Neural progenitor cell (in vitro differentiated cells): ENCODE measurements around the gene RELA. TPM values are rescaled to one million over a fixed set of nuclear protein-coding genes. Genes with fewer than 3 reads are reported as not detected.
"Not testable (repeated sequence)": the region's sequence is repeated elsewhere in the genome, so short reads cannot be mapped to it uniquely, and the experiment has no call there.

ENCODE experiments used
- DNase-seq: peaks from one replicate; pipeline ENCODE4 v3.0.0-alpha.2; 2016; ENCODE audit warnings: low spot score
- H2AFZ ChIP-seq: fragments of 200-600 bp; sonication (generic); replicated peaks from 2 replicates; pipeline ENCODE4 v1.6.1; 2016; ENCODE audit warnings: antibody characterized with exemption
- H3F3A ChIP-seq: fragments of 200-600 bp; sonication (generic); 2 replicates; pipeline ENCODE4 v1.6.1; 2016; ENCODE audit warnings: antibody characterized with exemption, low read depth
- H3K27ac ChIP-seq: fragments of 200-600 bp; sonication (generic); 2 replicates; pipeline ENCODE4 v1.5.1; 2016; ENCODE audit warnings: mild to moderate bottlenecking
- H3K27me3 ChIP-seq: fragments of 200-600 bp; sonication (generic); 2 replicates; pipeline ENCODE4 v1.6.1; 2016; ENCODE audit warnings: mild to moderate bottlenecking, moderate library complexity
- H3K36me3 ChIP-seq: fragments of 200-600 bp; sonication (generic); 2 replicates; pipeline ENCODE4 v1.5.1; 2016
- H3K4me1 ChIP-seq: fragments of 200-600 bp; sonication (generic); 2 replicates; pipeline ENCODE4 v1.6.1; 2016; ENCODE audit warnings: mixed run types
- H3K4me2 ChIP-seq: fragments of 200-600 bp; sonication (generic); 2 replicates; pipeline ENCODE4 v1.6.1; 2016
- H3K4me3 ChIP-seq: fragments of 200-600 bp; sonication (generic); 2 replicates; pipeline ENCODE4 v1.5.1; 2016
- H3K79me2 ChIP-seq: fragments of 200-600 bp; sonication (generic); 2 replicates; pipeline ENCODE4 v1.6.1; 2016; ENCODE audit warnings: low read depth
- H3K9ac ChIP-seq: fragments of 200-600 bp; sonication (generic); 2 replicates; pipeline ENCODE4 v1.6.1; 2016
- H3K9me3 ChIP-seq: fragments of 200-600 bp; sonication (generic); 2 replicates; pipeline ENCODE4 v1.5.1; 2016; ENCODE audit warnings: low read depth
- H4K20me1 ChIP-seq: fragments of 200-600 bp; sonication (generic); 2 replicates; pipeline ENCODE4 v1.6.1; 2016; ENCODE audit warnings: low read depth
- H3K27ac Mint-ChIP-seq: 3 replicates; pipeline ENCODE4 v1.8.0; 2021; ENCODE audit warnings: mixed read lengths
- H3K27me3 Mint-ChIP-seq: 2 replicates; pipeline ENCODE4 v1.8.0; 2022; ENCODE audit warnings: low read depth, mild to moderate bottlenecking, inconsistent platforms, moderate library complexity, mixed read lengths; ENCODE audit not compliant: insufficient read depth
- H3K36me3 Mint-ChIP-seq: 3 replicates; pipeline ENCODE4 v1.8.0; 2021; ENCODE audit warnings: mixed read lengths
- H3K4me1 Mint-ChIP-seq: 3 replicates; pipeline ENCODE4 v1.8.0; 2021; ENCODE audit warnings: mixed read lengths
- H3K4me3 Mint-ChIP-seq: 3 replicates; pipeline ENCODE4 v1.8.0; 2021; ENCODE audit warnings: mild to moderate bottlenecking, moderate library complexity, mixed read lengths
- H3K9me3 Mint-ChIP-seq: 3 replicates; pipeline ENCODE4 v1.8.0; 2020; ENCODE audit warnings: mixed read lengths
- EZH2 ChIP-seq: fragments of 200-600 bp; sonication (generic); IDR thresholded peaks from 2 replicates; pipeline ENCODE4 v1.6.1; 2017; ENCODE audit warnings: antibody characterized with exemption, mild to moderate bottlenecking, moderate library complexity
- EZH2phosphoT487 ChIP-seq: fragments of 200-600 bp; sonication (generic); IDR thresholded peaks from 2 replicates; pipeline ENCODE4 v1.6.1; 2017; ENCODE audit warnings: antibody characterized with exemption
- total RNA-seq: library from RNA; depleted of rRNA; stranded (reverse); fragments of >200 nt; gene quantifications from 2 replicates; pipeline ENCODE4 v1.2.3, GENCODE V29; 2015; ENCODE audit warnings: low replicate concordance
- TF ChIP-seq, protein P1 (sequence below): fragments of 200-600 bp; sonication (generic); IDR thresholded peaks from 2 replicates; pipeline ENCODE4 v1.5.1; 2017; ENCODE audit warnings: antibody characterized with exemption, mild to moderate bottlenecking

Gene RELA
- total RNA-seq, 1 donor from 2014 or later: 11.0 TPM

DNA sequence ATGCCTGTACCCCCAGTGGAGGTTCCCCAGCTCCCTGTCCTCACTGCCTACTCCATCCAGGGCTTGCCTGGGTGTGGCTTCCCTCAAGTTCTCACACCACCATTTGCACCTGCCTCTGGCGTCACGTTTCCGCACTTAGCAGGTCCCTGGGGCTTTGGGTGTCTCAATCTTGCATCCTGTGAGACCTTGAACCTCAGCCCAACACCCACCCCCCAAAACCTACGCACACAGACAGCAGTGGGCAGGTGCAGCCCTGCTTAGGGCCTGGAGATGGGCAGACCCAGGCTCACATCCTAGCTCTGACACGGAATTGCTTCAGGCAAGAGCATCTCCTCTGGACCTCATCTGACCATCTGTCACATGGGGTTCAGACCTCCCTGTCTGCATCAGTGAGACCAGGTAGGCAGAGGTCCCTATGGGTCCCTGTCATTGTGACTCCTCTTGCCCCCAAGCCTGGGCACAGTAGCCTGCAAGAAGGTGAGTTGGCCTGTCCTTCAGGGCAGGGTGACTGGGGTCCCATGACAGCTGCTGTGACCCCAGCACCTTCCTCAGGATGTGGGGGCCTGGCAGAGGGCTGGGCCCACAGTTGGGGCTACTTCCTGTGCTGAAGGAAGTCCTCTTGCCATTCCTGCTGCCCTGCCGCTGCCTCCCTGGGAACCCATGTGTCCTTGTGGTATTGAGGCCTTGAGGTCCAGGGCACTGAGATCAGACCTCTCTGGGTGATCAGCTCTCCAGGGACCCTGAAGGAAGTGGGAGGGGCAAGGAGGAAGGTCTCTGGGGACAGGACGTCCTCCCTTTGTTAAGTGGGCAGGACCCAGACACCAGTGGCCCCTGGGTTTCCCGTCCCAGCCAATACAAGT lies 22.9 kb downstream of the RELA start:
- DNase-seq: no peak
- Histone ChIP-seq H3K9me3 (no peaks in the 10 kb centered on the region), H4K20me1 (peaks cover 11% of the 10 kb centered on the region), H2AFZ (no peak overlapping the region), H3K4me3 (no peak overlapping the region), H3K27me3 (peaks cover 8% of the 10 kb centered on the region), H3K36me3 (no peaks in the 10 kb centered on the region), H3K79me2 (no peaks in the 10 kb centered on the region), H3F3A (peaks cover 27% of the 10 kb centered on the region), H3K4me2 (no peak overlapping the region), H3K4me1 (peaks cover 16% of the 10 kb centered on the region), H3K9ac (no peak overlapping the region), H3K27ac (no peak overlapping the region)
- Mint-ChIP-seq H3K27me3 (peaks cover 7% of the 10 kb centered on the region), H3K4me3 (peak overlapping the region; percentile 33), H3K27ac (no peak overlapping the region), H3K9me3 (no peaks in the 10 kb centered on the region), H3K36me3 (peaks cover 3% of the 10 kb centered on the region), H3K4me1 (peaks cover 28% of the 10 kb centered on the region)
- TF ChIP-seq, protein P1, sequence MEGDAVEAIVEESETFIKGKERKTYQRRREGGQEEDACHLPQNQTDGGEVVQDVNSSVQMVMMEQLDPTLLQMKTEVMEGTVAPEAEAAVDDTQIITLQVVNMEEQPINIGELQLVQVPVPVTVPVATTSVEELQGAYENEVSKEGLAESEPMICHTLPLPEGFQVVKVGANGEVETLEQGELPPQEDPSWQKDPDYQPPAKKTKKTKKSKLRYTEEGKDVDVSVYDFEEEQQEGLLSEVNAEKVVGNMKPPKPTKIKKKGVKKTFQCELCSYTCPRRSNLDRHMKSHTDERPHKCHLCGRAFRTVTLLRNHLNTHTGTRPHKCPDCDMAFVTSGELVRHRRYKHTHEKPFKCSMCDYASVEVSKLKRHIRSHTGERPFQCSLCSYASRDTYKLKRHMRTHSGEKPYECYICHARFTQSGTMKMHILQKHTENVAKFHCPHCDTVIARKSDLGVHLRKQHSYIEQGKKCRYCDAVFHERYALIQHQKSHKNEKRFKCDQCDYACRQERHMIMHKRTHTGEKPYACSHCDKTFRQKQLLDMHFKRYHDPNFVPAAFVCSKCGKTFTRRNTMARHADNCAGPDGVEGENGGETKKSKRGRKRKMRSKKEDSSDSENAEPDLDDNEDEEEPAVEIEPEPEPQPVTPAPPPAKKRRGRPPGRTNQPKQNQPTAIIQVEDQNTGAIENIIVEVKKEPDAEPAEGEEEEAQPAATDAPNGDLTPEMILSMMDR: no peak
- no peak for TF ChIP-seq EZH2phosphoT487
- TF ChIP-seq EZH2: no peak

DNA sequence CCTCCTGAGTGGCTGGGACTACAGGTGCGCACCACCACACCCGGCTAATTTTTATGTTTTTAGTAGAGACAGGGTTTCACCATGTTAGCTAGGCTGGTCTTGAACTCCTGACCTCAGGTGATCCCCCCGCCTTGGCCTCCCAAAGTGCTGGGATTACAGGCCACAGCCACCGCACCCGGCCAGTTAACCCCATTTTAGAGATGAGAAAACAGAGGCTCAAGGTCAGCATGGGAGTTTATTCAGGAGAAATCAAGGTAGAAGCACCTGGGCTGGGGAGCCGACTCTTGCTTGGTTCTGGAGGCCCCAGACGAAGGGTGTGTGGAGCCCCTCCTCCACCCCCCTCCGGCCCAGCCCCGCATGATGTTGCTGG lies 23.5 kb downstream of the RELA start:
- peaks cover 16% of the 10 kb centered on the region for H3K4me1 ChIP-seq
- H2AFZ ChIP-seq, DNase-seq, H3K9me3 Mint-ChIP-seq, H3K27ac ChIP-seq, H3K79me2 ChIP-seq, H3K4me2 ChIP-seq, H3K9me3 ChIP-seq, H3K27me3 ChIP-seq, H3K9ac ChIP-seq, H3K27ac Mint-ChIP-seq, H3K36me3 ChIP-seq, H3K27me3 Mint-ChIP-seq, H3K36me3 Mint-ChIP-seq, H3K4me3 ChIP-seq: not testable (repeated sequence)
- H3F3A ChIP-seq: peaks cover 27% of the 10 kb centered on the region
- peaks cover 11% of the 10 kb centered on the region for H4K20me1 ChIP-seq
- peak overlapping the region; percentile 85 for H3K4me3 Mint-ChIP-seq
- H3K4me1 Mint-ChIP-seq: peaks cover 28% of the 10 kb centered on the region

DNA sequence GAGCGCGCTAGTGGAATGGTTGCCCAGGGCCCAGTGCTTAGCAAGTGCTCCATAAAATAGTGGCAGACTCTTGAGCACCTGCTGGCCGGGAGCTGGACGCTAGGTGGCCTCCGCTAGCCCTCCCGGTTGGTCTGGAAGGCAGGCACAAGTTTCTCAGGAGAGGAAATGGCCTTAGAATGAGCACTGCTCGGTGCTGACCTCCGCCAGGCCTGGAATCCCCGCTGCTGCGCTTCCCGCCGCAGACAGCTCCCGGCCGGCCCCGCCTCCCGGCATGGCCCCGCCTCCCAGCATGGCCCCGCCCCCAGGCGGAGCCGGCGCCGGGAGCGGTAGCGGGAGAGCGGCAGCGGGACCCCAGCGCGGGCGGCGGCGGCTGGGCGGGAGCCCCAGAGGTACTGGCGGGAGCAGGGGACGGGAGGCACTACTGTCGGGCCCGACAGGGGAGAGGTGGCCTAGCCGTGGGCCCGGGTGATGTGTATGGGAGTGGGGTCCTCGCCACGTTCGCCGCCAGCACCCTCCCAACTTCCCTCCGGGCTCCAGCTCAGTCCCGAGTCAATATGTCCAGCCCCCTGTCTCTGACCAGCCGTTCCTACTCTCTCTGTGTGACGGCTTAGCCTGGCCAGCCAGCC lies 24.8 kb downstream of the RELA start, which contains the start of gene SIPA1:
SIPA1 (plus strand) TSS at position 308 of the 626 bp plus-strand sequence. CDS start 2,821 bp downstream, outside the sequence.
- Histone ChIP-seq H3K9me3 (no peaks in the 10 kb centered on the region), H3K4me2 (peak within 1 kb of the TSS; percentile 82), H2AFZ (peak within 1 kb of the TSS; percentile 43), H3F3A (peaks cover 27% of the 10 kb centered on the region), H3K27ac (peak within 1 kb of the TSS; percentile 41), H3K27me3 (peaks cover 8% of the 10 kb centered on the region), H3K36me3 (no peaks in the 10 kb centered on the region), H3K9ac (no peak within 1 kb of the TSS), H3K4me3 (peak within 1 kb of the TSS; percentile 56), H4K20me1 (peaks cover 11% of the 10 kb centered on the region), H3K4me1 (peaks cover 16% of the 10 kb centered on the region), H3K79me2 (no peaks in the 10 kb centered on the region)
- peaks cover 19% of the 10 kb centered on the region for H3K4me1 Mint-ChIP-seq
- H3K36me3 Mint-ChIP-seq: peaks cover 3% of the 10 kb centered on the region
- peak within 1 kb of the TSS; percentile 85 for H3K4me3 Mint-ChIP-seq
- peak within 1 kb of the TSS; percentile 73 for H3K27ac Mint-ChIP-seq
- TF ChIP-seq EZH2: peak; percentile 31
- TF ChIP-seq, protein P1: peak; percentile 58
- TF ChIP-seq EZH2phosphoT487: no peak
- DNase-seq: peak; percentile 95
- H3K27me3 Mint-ChIP-seq: peaks cover 5% of the 10 kb centered on the region
- no peaks in the 10 kb centered on the region for H3K9me3 Mint-ChIP-seq
